HG02678 (cell line): ENCODE measurements around the gene TENT4A.

Source experiments
- ATAC-seq: cut with Tn5 transposase; IDR thresholded peaks from one replicate; pipeline ENCODE4 v1.9.1; 2021; ENCODE audit warnings: mild to moderate bottlenecking, moderate library complexity; ENCODE audit not compliant: unreplicated experiment

The TENT4A gene

GRCh38 chr5:6792376-6792775, 79.1 kb downstream of the TENT4A start:
- no peak for ATAC-seq

DNA sequence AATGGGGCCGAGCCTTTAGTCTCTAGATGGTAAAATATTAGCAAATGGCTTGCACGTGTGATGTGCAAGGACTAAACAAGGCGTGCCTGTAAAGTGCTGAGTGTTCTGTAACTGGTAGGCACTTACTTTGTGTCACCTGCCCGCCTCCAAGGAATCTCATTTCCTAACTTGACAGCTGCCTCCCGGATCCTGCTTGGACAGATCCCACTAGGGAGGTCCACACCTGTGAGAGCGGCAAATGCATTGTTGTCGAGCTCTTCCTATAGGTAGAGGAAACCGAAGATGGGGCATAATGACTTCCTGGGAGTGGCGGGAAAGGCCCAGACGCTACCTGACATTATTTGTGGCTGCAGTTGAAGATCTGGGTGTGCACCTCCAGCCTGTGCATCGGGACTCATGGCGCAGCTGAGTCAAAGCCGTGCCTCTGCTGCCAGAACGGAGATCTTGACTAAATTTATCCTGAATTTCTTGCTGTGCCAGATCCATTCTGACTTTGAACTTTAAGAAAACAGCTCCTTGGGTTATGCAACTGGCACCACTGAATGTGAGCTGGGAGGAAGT, 79.8 kb downstream of the TENT4A start:
- ATAC-seq, result no peak

- ATAC-seq, result no peak
Measured at GRCh38 chr5:6801236-6801635, 88.0 kb downstream of the TENT4A start.

DNA sequence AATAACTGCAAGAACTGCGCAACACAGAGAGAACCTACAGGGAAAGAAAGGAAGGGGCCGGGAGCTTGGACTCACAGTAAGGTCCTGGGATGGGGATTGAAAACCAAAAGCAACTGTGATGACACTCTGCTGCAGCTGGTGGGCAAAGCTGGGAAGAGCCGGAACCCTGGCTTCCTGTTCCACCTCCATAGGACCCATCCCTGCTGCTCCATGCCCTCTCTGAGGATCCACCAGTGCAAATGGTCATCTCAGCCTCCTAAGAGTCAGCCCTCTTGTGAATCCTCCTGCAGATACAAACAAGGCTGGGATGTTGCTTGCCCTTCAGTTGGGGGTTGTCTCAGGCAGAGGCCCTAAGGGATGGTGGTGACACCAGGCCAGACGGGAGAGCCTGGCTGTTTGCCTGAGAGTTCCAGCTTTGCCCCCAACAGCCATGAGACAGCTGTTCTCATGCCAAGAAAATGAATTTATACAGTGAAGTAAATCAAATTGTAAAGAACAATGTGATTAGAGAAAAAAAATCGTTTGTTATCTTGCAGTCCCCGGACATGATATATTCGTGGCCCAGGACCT, 90.8 kb downstream of the TENT4A start:
- no peak for ATAC-seq

DNA sequence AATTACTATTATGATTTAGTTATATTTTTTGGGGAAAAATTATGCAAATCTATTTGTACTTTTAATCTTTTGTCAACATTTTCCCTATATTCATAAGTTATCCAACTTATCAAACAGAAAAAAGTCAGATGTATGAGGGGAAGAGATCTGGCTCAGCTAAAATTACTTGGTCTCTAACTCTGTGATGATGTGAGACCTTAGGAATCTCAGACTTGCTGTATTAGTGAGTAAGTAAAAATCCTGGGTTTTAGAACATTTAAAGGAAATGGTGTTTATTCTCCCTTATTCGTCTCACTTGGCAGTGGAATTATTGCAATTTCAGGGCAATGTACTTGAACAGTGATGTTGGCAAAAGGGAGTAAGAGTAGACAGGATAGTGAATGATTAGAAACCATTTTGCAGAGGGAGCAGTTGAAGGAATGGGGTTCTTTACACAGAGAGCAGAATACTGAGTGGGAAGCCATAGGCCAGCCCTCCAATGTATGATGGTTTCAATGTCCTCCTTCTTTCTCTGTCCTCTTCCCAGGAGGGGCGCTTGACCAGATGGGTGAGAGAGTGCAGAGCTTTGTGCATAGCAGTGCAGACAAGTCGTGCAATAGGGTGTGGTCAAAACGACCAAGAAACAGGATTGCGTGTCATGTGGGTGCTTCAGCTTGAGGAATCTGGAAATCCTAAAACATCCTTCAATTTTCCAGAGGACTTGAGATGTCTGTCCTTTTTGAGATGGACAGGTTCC, 91.7 kb downstream of the TENT4A start:
- ATAC-seq, result no peak

DNA sequence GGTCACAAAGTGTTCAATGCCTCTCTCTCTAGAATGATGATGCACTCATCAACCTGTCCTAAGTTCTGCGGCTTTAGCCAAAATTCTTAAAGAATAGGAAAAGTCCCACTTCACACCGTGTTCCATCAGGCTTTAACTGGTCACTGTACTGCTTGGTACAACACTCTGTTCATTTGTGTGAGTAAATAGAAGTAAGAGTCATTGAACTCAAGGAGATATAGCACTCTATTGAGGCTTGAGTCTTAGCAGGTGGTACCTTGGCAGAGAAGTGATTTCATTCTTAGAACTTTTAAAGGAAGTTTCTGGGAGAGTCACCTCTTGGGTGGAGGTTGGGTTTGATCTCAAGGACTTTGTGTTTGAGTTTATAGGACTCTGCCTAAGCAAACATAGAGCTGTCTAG, 92.6 kb downstream of the TENT4A start:
- ATAC-seq, result no peak
